ENCODE results near the gene MAP3K12. TPM values are rescaled to one million over a fixed set of nuclear protein-coding genes. Genes with fewer than 3 reads are reported as not detected.

The MAP3K12 gene
- total RNA-seq, 2 donors from 2014 or later = 5.5 to 8.1 TPM

GRCh38 chr12:53505555-53506449, 6.5 kb upstream of the MAP3K12 start:
- Histone ChIP-seq H3K4me1 (ENCODE audit: control insufficient read depth, insufficient read depth, low read length) (peaks cover 7% of the 10 kb centered on the region), H3K9me3 (ENCODE audit: control insufficient read depth, low read length) (no peaks in the 10 kb centered on the region), H3K27ac (ENCODE audit: low read depth, low read length) (no peak overlapping the region), H3K4me3 (ENCODE audit: low read length) (no peak overlapping the region), H3K36me3 (ENCODE audit: control insufficient read depth, insufficient read depth, low read length) (peaks cover 43% of the 10 kb centered on the region), H3K27me3 (ENCODE audit: control insufficient read depth, insufficient read depth, low read length, poor library complexity, severe bottlenecking) (no peaks in the 10 kb centered on the region), H3K9ac (ENCODE audit: extremely low read depth, low read length, poor library complexity, severe bottlenecking) (no peak overlapping the region)
- no peak for TF ChIP-seq CTCF (conservative IDR thresholded peaks at IDR 0.05)
- Mint-ChIP-seq H3K9me3 (no peaks in the 10 kb centered on the region), H3K36me3 (ENCODE audit: low read depth) (peaks cover 29% of the 10 kb centered on the region), H3K27ac (no peak overlapping the region), H3K4me1 (peaks cover 5% of the 10 kb centered on the region), H3K27me3 (ENCODE audit: insufficient read depth) (no peaks in the 10 kb centered on the region), H3K4me3 (no peak overlapping the region)
- DNase-seq = no peak
- 90 to 92% methylated on average over 6 to 19 of the region's 19 CpGs for WGBS, 2 experiments (ENCODE audit: insufficient coverage in 1 of 2, insufficient read length in 1 of 2)

- H3K4me1 ChIP-seq (ENCODE audit: control insufficient read depth, insufficient read depth, low read length) = peaks cover 7% of the 10 kb centered on the region
- no peak overlapping the region for H3K4me3 ChIP-seq (ENCODE audit: low read length)
- H3K9ac ChIP-seq (ENCODE audit: extremely low read depth, low read length, poor library complexity, severe bottlenecking) = no peak overlapping the region
- Mint-ChIP-seq H3K4me1 (peaks cover 9% of the 10 kb centered on the region), H3K4me3 (no peak overlapping the region), H3K9me3 (no peaks in the 10 kb centered on the region), H3K27me3 (ENCODE audit: insufficient read depth) (no peaks in the 10 kb centered on the region), H3K27ac (no peak overlapping the region), H3K36me3 (ENCODE audit: low read depth) (peaks cover 29% of the 10 kb centered on the region)
- H3K27me3 ChIP-seq (ENCODE audit: control insufficient read depth, insufficient read depth, low read length, poor library complexity, severe bottlenecking) = no peaks in the 10 kb centered on the region
- DNase-seq = no peak
- H3K36me3 ChIP-seq (ENCODE audit: control insufficient read depth, insufficient read depth, low read length) = peaks cover 36% of the 10 kb centered on the region
- no peak overlapping the region for H3K27ac ChIP-seq (ENCODE audit: low read depth, low read length)
- 94 to 96% methylated on average over 8 to 10 of the region's 10 CpGs for WGBS, 2 experiments (ENCODE audit: insufficient coverage in 1 of 2, insufficient read length in 1 of 2)
- no peak for TF ChIP-seq CTCF (conservative IDR thresholded peaks at IDR 0.05)
- H3K9me3 ChIP-seq (ENCODE audit: control insufficient read depth, low read length) = no peaks in the 10 kb centered on the region
Observed at GRCh38 chr12:53505086-53505485, 5.8 kb upstream of the MAP3K12 start.

- no peak overlapping the region for H3K9ac ChIP-seq (ENCODE audit: extremely low read depth, low read length, poor library complexity, severe bottlenecking)
- no peak overlapping the region for H3K4me3 ChIP-seq (ENCODE audit: low read length)
- no peaks in the 10 kb centered on the region for H3K27me3 Mint-ChIP-seq (ENCODE audit: insufficient read depth)
- H3K36me3 Mint-ChIP-seq (ENCODE audit: low read depth) = peaks cover 29% of the 10 kb centered on the region
- peak overlapping the region; percentile 25 for H3K27ac Mint-ChIP-seq
- H3K36me3 ChIP-seq (ENCODE audit: control insufficient read depth, insufficient read depth, low read length) = peaks cover 36% of the 10 kb centered on the region
- peaks cover 7% of the 10 kb centered on the region for H3K4me1 ChIP-seq (ENCODE audit: control insufficient read depth, insufficient read depth, low read length)
- peaks cover 14% of the 10 kb centered on the region for H3K4me1 Mint-ChIP-seq
- no peaks in the 10 kb centered on the region for H3K9me3 Mint-ChIP-seq
- 93 to 97% methylated on average over 5 to 13 of the region's 14 CpGs for WGBS, 2 experiments (ENCODE audit: insufficient coverage in 1 of 2, insufficient read length in 1 of 2)
- DNase-seq = no peak
- no peaks in the 10 kb centered on the region for H3K9me3 ChIP-seq (ENCODE audit: control insufficient read depth, low read length)
- H3K4me3 Mint-ChIP-seq = no peak overlapping the region
- H3K27me3 ChIP-seq (ENCODE audit: control insufficient read depth, insufficient read depth, low read length, poor library complexity, severe bottlenecking) = no peaks in the 10 kb centered on the region
- no peak for TF ChIP-seq CTCF (conservative IDR thresholded peaks at IDR 0.05)
- H3K27ac ChIP-seq (ENCODE audit: low read depth, low read length) = no peak overlapping the region
Observed at GRCh38 chr12:53504004-53504920, 5.0 kb upstream of the MAP3K12 start.
